OCI-LY3 (cell line): ENCODE data around the gene PDCD2.

ENCODE experiments used
- H2AFZ ChIP-seq: fragments of 200-600, 300-600 bp; shearing (Covaris generic); 2 replicates; pipeline ENCODE4 v1.6.0; 2014; ENCODE audit warnings: antibody characterized with exemption, low read depth, low read length
- H3K27ac ChIP-seq: fragments of 200-600, 300-600 bp; sonication (generic); 2 replicates; pipeline ENCODE4 v1.5.1; 2014; ENCODE audit warnings: mild to moderate bottlenecking, low read length, moderate library complexity, mixed read lengths
- H3K27me3 ChIP-seq: fragments of 200-600, 300-600 bp; sonication (generic); 2 replicates; pipeline ENCODE4 v1.6.1; 2014; ENCODE audit warnings: low read depth, low read length, mixed read lengths
- H3K36me3 ChIP-seq: fragments of 200-600, 300-600 bp; sonication (generic); replicated peaks from 2 replicates; pipeline ENCODE3; 2014; ENCODE audit warnings: low read depth, low read length, mixed read lengths
- H3K4me1 ChIP-seq: fragments of 300-600, 200-600 bp; sonication (generic); 2 replicates; pipeline ENCODE4 v1.6.1; 2014; ENCODE audit warnings: low read length, mixed read lengths
- H3K4me2 ChIP-seq: fragments of 200-600, 300-600 bp; sonication (generic); 2 replicates; pipeline ENCODE4 v1.6.1; 2014; ENCODE audit warnings: low read length, mixed read lengths
- H3K4me3 ChIP-seq: fragments of 300-600, 200-600 bp; sonication (generic); 2 replicates; pipeline ENCODE4 v1.5.1; 2014; ENCODE audit warnings: antibody characterized with exemption, mild to moderate bottlenecking, low read length, moderate library complexity
- H3K79me2 ChIP-seq: fragments of 300-600, 200-600 bp; shearing (Covaris generic); 2 replicates; pipeline ENCODE4 v1.6.1; 2014; ENCODE audit warnings: mild to moderate bottlenecking, low read length, mixed read lengths
- H3K9ac ChIP-seq: fragments of 300-600, 200-600 bp; shearing (Covaris generic); 2 replicates; pipeline ENCODE4 v1.6.0; 2014; ENCODE audit warnings: mild to moderate bottlenecking, low read length, moderate library complexity
- H3K9me3 ChIP-seq: fragments of 200-600, 300-600 bp; shearing (Covaris generic); 2 replicates; pipeline ENCODE4 v1.6.1; 2014; ENCODE audit warnings: low read length, mixed read lengths; ENCODE audit not compliant: insufficient read depth
- H4K20me1 ChIP-seq: fragments of 200-600, 300-600 bp; sonication (generic); 2 replicates; pipeline ENCODE4 v1.6.1; 2016; ENCODE audit warnings: low read length, mixed read lengths; ENCODE audit not compliant: insufficient read depth
- CTCF ChIP-seq: fragments of 200-600, 300-600 bp; sonication (generic); IDR thresholded peaks from 2 replicates; pipeline ENCODE4 v1.5.1; 2014; ENCODE audit warnings: antibody characterized with exemption, low read length, low read depth
- EZH2phosphoT487 ChIP-seq: fragments of 200-600 bp; shearing (Covaris generic); IDR thresholded peaks from 2 replicates; pipeline ENCODE4 v1.6.1; 2018; ENCODE audit warnings: antibody characterized with exemption, mixed run types, low read depth

The PDCD2 gene

GRCh38 chr6:170597278-170597677, 12.8 kb upstream of the PDCD2 start:
- Histone ChIP-seq H3K4me3 (no peak overlapping the region), H3K27me3 (no peaks in the 10 kb centered on the region), H4K20me1 (no peaks in the 10 kb centered on the region), H2AFZ (no peak overlapping the region), H3K79me2 (no peaks in the 10 kb centered on the region), H3K4me2 (no peak overlapping the region), H3K36me3 (no peaks in the 10 kb centered on the region), H3K9ac (no peak overlapping the region), H3K27ac (no peak overlapping the region), H3K9me3 (no peaks in the 10 kb centered on the region), H3K4me1 (no peaks in the 10 kb centered on the region)
- TF ChIP-seq CTCF (no peak), EZH2phosphoT487 (no peak)

GRCh38 chr6:170596426-170596825, 12.0 kb upstream of the PDCD2 start:
- Histone ChIP-seq H3K9me3 (no peaks in the 10 kb centered on the region), H3K27ac (no peak overlapping the region), H3K9ac (no peak overlapping the region), H3K27me3 (no peaks in the 10 kb centered on the region), H3K4me3 (no peak overlapping the region), H3K36me3 (no peaks in the 10 kb centered on the region), H3K79me2 (no peaks in the 10 kb centered on the region), H2AFZ (no peak overlapping the region), H3K4me1 (no peaks in the 10 kb centered on the region), H4K20me1 (no peaks in the 10 kb centered on the region), H3K4me2 (no peak overlapping the region)
- TF ChIP-seq EZH2phosphoT487 (no peak), CTCF (no peak)

GRCh38 chr6:170590725-170591124, 6.3 kb upstream of the PDCD2 start:
- H3K4me3 ChIP-seq, result no peak overlapping the region
- H3K9ac ChIP-seq, result no peak overlapping the region
- no peak overlapping the region for H3K27ac ChIP-seq
- no peaks in the 10 kb centered on the region for H3K27me3 ChIP-seq
- H3K4me2 ChIP-seq, result no peak overlapping the region
- H2AFZ ChIP-seq, result no peak overlapping the region
- no peaks in the 10 kb centered on the region for H3K36me3 ChIP-seq
- no peaks in the 10 kb centered on the region for H4K20me1 ChIP-seq
- H3K4me1 ChIP-seq, result no peaks in the 10 kb centered on the region
- no peak for TF ChIP-seq CTCF
- no peak for TF ChIP-seq EZH2phosphoT487
- no peaks in the 10 kb centered on the region for H3K9me3 ChIP-seq
- H3K79me2 ChIP-seq, result no peaks in the 10 kb centered on the region

- Histone ChIP-seq H3K36me3 (peaks cover 5% of the 10 kb centered on the region), H3K27me3 (no peaks in the 10 kb centered on the region), H3K4me3 (peak overlapping the region; percentile 100), H2AFZ (peak overlapping the region; percentile 98), H3K27ac (0 out of 2 replicates have a peak overlapping the region, but pooled peaks have one; percentile 11), H3K9ac (peak overlapping the region; percentile 91), H3K9me3 (no peaks in the 10 kb centered on the region), H3K4me2 (peak overlapping the region; percentile 98), H3K79me2 (peaks cover 29% of the 10 kb centered on the region), H3K4me1 (peaks cover 5% of the 10 kb centered on the region), H4K20me1 (no peaks in the 10 kb centered on the region)
- no peak for TF ChIP-seq CTCF
- no peak for TF ChIP-seq EZH2phosphoT487
These were observed 589 bp upstream of the PDCD2 start for GRCh38 chr6:170584954-170585498.
